K562 (cell line): ENCODE results near the gene ARL13A. TPM values are rescaled to one million over a fixed set of nuclear protein-coding genes. Genes with fewer than 3 reads are reported as not detected.

Experiments used
- ASH1L ChIP-seq: fragments of 450-650 bp; IDR thresholded peaks from 2 replicates; pipeline ENCODE4 v1.6.1; 2018; ENCODE audit warnings: borderline replicate concordance, mild to moderate bottlenecking, low read depth; ENCODE audit not compliant: partially characterized antibody
- CBFA2T2 ChIP-seq: fragments of 450-650 bp; conservative IDR thresholded peaks from 2 replicates; pipeline ENCODE4 v1.6.1; 2017; ENCODE audit warnings: mild to moderate bottlenecking
- EHMT2 ChIP-seq: fragments of 450-650 bp; IDR thresholded peaks from 2 replicates; pipeline ENCODE4 v1.6.1; 2018; ENCODE audit warnings: antibody characterized with exemption
- MEIS2 ChIP-seq: fragments of 450-650 bp; IDR thresholded peaks from 2 replicates; pipeline ENCODE4 v1.6.1; 2014; ENCODE audit warnings: mild to moderate bottlenecking; ENCODE audit not compliant: partially characterized antibody
- NFRKB ChIP-seq: fragments of 450-650 bp; IDR thresholded peaks from 2 replicates; pipeline ENCODE4 v1.6.1; 2016; ENCODE audit warnings: low read depth
- ZNF609 ChIP-seq: sonication (generic); formaldehyde crosslinking; IDR thresholded peaks from 2 replicates; pipeline ENCODE4 v1.8.1; 2023; ENCODE audit warnings: missing genetic modification reagents, mild to moderate bottlenecking, borderline replicate concordance
- polyA plus RNA-seq, 8 experiments: library from polyadenylated mRNA; depleted of rRNA in 4 of 8; stranded (reverse) in 5 of 8; unstranded in 3 of 8; fragments of >200 nt; fragmentation: Nextera tagmentation in 2 of 8; fragmentation: Illumina TruSeq in 1 of 8; extraction: Ambion mirVana in 2 of 8; extraction: Trizol in 1 of 8; gene quantifications; 2 replicates each; pipeline versions ENCODE4 v1.2.1 to v1.2.3, GENCODE V29; 2011 to 2014; ENCODE audit warnings: inconsistent platforms in 1 of 8, missing spikeins in 1 of 8
- total RNA-seq, 7 experiments: library from RNA; depleted of rRNA in 6 of 7; stranded (reverse); fragments of >200 nt in 6 of 7; fragmentation: Illumina TruSeq in 2 of 7; extraction: Trizol in 2 of 7; gene quantifications; 2 replicates each; pipeline versions ENCODE4 v1.2.1 to v1.2.3, GENCODE V29; 2011 to 2021; ENCODE audit warnings: low replicate concordance in 1 of 7
- TF ChIP-seq, protein P1 (sequence below): fragments of 250-450 bp; sonication (Bioruptor Pico); IDR thresholded peaks from 2 replicates; pipeline ENCODE4 v1.5.0; 2021

ARL13A gene
- total and polyA plus RNA-seq, 9 of the 15 experiments (the other 6 are each of a cell fraction or from before 2014, with no cell fraction given) = not detected

DNA sequence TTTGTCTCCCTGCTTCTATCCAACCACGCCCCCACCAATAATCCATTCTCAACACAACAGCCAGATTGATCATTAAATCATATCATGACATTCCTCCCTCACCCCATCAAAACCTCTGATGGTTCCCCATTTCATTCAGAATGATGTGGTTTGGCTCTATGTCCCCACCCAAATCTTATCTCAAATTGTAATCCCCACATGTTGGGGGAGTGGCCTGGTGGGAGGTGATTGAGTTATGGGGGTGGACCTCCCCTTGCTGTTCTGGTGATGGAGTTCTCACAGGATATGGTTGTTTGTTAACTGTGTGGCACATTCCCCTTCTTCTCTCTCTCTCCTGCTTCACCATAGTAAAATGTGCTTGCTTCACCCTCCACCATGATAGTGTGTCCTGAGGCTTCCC is 59.1 kb downstream of the ARL13A start (continued):
- TF ChIP-seq ASH1L (no peak), CBFA2T2 (peak; percentile 19; the same call in 1 of the 2 replicates), EHMT2 (no peak), ZNF609 (CRISPR knock-in tag) (no peak), MEIS2 (peak; percentile 23), NFRKB (no peak)
- TF ChIP-seq, protein P1, sequence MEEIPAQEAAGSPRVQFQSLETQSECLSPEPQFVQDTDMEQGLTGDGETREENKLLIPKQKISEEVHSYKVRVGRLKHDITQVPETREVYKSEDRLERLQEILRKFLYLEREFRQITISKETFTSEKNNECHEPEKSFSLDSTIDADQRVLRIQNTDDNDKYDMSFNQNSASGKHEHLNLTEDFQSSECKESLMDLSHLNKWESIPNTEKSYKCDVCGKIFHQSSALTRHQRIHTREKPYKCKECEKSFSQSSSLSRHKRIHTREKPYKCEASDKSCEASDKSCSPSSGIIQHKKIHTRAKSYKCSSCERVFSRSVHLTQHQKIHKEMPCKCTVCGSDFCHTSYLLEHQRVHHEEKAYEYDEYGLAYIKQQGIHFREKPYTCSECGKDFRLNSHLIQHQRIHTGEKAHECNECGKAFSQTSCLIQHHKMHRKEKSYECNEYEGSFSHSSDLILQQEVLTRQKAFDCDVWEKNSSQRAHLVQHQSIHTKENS (CRISPR knock-in tag) = no peak
- TF ChIP-seq, all 486 proteins: peak for 9
